ENCODE measurements around the gene TADA3. TPM values are rescaled to one million over a fixed set of nuclear protein-coding genes. Genes with fewer than 3 reads are reported as not detected.
"Not testable (repeated sequence)": the region's sequence is repeated elsewhere in the genome, so short reads cannot be mapped to it uniquely, and the experiment has no call there.

Gene TADA3
- total and polyA plus RNA-seq, 4 donors: 44.9 to 52.0 (median 49.3) TPM

- Histone ChIP-seq H3K36me3 (ENCODE audit: control insufficient read depth in 1 of 2, insufficient read depth in 2 of 2, low read length in 1 of 2) (peaks cover 0 to 3% of the 10 kb centered on the region in 2 donors), H3K27ac (ENCODE audit: low read depth in 1 of 2, low read length in 2 of 2) (no peak overlapping the region), H3K27me3 (ENCODE audit: control insufficient read depth in 1 of 2, insufficient read depth in 2 of 2, low read length in 1 of 2) (no peaks in the 10 kb centered on the region), H3K4me1 (ENCODE audit: control insufficient read depth in 1 of 2, insufficient read depth in 2 of 2, low read length in 2 of 2) (no peaks in the 10 kb centered on the region), H3K4me3 (ENCODE audit: low read length in 2 of 2) (no peak overlapping the region), H3K9me3 (ENCODE audit: control insufficient read depth, low read length) (no peaks in the 10 kb centered on the region)
- 93 to 96% methylated on average over 1 of the region's 1 CpG for WGBS, 2 donors
- intact Hi-C loops (cut with DNase I): no loop called here
- no peak for ATAC-seq (ENCODE audit: low FRiP score)
- DNase-seq: peak in 1 of 2 donors; percentile 23
Observed at GRCh38 chr3:9777694-9778021, 14.6 kb downstream of the TADA3 start.

DNA sequence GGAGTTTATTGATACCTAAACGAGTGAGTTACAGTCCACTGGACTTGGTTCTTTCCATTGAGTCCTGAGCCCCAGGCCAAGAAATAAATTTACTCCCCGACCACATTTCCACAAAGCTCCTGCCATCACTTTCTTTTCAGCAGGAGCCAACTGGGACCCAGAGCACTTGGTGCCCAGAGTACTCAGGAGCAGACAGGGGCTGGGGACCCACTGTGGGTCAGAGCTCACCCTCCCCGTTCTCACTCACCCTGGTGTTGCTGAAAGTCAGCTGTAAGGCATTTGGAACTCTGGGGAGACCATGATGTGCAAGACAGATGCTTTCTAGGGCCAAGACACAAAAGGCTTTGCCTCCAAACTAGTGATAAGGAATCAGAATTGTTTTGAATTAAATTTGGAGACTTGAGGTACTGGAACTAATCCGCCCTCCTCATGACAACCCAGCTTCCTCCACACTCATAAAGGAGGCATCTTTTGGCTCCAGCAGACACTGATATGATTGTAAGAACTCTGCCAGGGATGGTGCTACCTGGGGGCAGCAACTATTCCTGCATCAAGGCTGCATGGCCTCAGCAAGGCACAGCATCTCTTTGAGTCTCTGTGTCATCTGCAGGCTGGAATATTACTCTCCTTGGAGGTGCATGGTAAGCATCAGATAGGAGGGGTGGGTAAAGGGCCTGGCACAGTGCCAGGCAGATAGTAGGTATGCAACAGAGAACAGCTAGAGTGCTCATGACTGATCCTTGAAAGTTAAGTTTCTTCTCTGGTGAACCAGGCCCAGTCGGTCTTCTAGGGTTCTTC is 15.2 kb downstream of the TADA3 start:
- Histone ChIP-seq H3K27me3 (ENCODE audit: control insufficient read depth in 1 of 2, insufficient read depth in 2 of 2, low read length in 1 of 2) (no peaks in the 10 kb centered on the region), H3K9me3 (ENCODE audit: control insufficient read depth, low read length) (no peaks in the 10 kb centered on the region), H3K27ac (ENCODE audit: low read depth in 1 of 2, low read length in 2 of 2) (no peak overlapping the region), H3K4me1 (ENCODE audit: control insufficient read depth in 1 of 2, insufficient read depth in 2 of 2, low read length in 2 of 2) (no peaks in the 10 kb centered on the region), H3K4me3 (ENCODE audit: low read length in 2 of 2) (no peak overlapping the region), H3K36me3 (ENCODE audit: control insufficient read depth in 1 of 2, insufficient read depth in 2 of 2, low read length in 1 of 2) (peaks cover 0 to 3% of the 10 kb centered on the region in 2 donors)
- intact Hi-C loops (cut with DNase I): no loop called here
- ATAC-seq (ENCODE audit: low FRiP score): no peak
- 86 to 90% methylated on average over 5 of the region's 5 CpGs for WGBS, 2 donors
- peak in 1 of 2 donors; percentile 47 for DNase-seq

GRCh38 chr3:9771007-9771406 is 21.3 kb downstream of the TADA3 start:
- H3K4me1 ChIP-seq (ENCODE audit: control insufficient read depth in 1 of 2, insufficient read depth in 2 of 2, low read length in 2 of 2); H3K4me3 ChIP-seq (ENCODE audit: low read length in 2 of 2); H3K27ac ChIP-seq (ENCODE audit: low read depth in 1 of 2, low read length in 2 of 2); H3K27me3 ChIP-seq (ENCODE audit: control insufficient read depth in 1 of 2, insufficient read depth in 2 of 2, low read length in 1 of 2); DNase-seq; intact Hi-C loops (cut with DNase I); H3K36me3 ChIP-seq (ENCODE audit: control insufficient read depth in 1 of 2, insufficient read depth in 2 of 2, low read length in 1 of 2); ATAC-seq (ENCODE audit: low FRiP score); H3K9me3 ChIP-seq (ENCODE audit: control insufficient read depth, low read length): not testable (repeated sequence)
- 89 to 91% methylated on average over 2 of the region's 2 CpGs for WGBS, 2 donors

GRCh38 chr3:9770276-9770812 is 21.9 kb downstream of the TADA3 start:
- intact Hi-C loops (cut with DNase I): no loop called here
- DNase-seq: peak; percentile 84 to 95
- H3K9me3 ChIP-seq (ENCODE audit: control insufficient read depth, low read length): no peaks in the 10 kb centered on the region
- peak; percentile 77 for ATAC-seq (ENCODE audit: low FRiP score)
- H3K27ac ChIP-seq (ENCODE audit: low read depth in 1 of 2, low read length in 2 of 2): peak overlapping the region; percentile 48 to 58
- WGBS, 2 donors: 1 to 7% methylated on average over 15 of the region's 15 CpGs
- H3K27me3 ChIP-seq (ENCODE audit: control insufficient read depth in 1 of 2, insufficient read depth in 2 of 2, low read length in 1 of 2): no peaks in the 10 kb centered on the region
- peak overlapping the region; percentile 42 to 53 for H3K4me3 ChIP-seq (ENCODE audit: low read length in 2 of 2)
- H3K4me1 ChIP-seq (ENCODE audit: control insufficient read depth in 1 of 2, insufficient read depth in 2 of 2, low read length in 2 of 2): peaks cover 2 to 4% of the 10 kb centered on the region in 2 donors
- peaks cover 0 to 2% of the 10 kb centered on the region in 2 donors for H3K36me3 ChIP-seq (ENCODE audit: control insufficient read depth in 1 of 2, insufficient read depth in 2 of 2, low read length in 1 of 2)

- DNase-seq: peak; percentile 91 to 96
- Histone ChIP-seq H3K27ac (ENCODE audit: low read depth in 1 of 2, low read length in 2 of 2) (peak within 1 kb of the TSS; percentile 58 to 70), H3K9me3 (ENCODE audit: control insufficient read depth, low read length) (no peaks in the 10 kb centered on the region), H3K4me3 (ENCODE audit: low read length in 2 of 2) (peak within 1 kb of the TSS; percentile 42 to 84), H3K27me3 (ENCODE audit: control insufficient read depth in 1 of 2, insufficient read depth in 2 of 2, low read length in 1 of 2) (no peaks in the 10 kb centered on the region), H3K36me3 (ENCODE audit: control insufficient read depth in 1 of 2, insufficient read depth in 2 of 2, low read length in 1 of 2) (peaks cover 0 to 2% of the 10 kb centered on the region in 2 donors), H3K4me1 (ENCODE audit: control insufficient read depth in 1 of 2, insufficient read depth in 2 of 2, low read length in 2 of 2) (peaks cover 2 to 4% of the 10 kb centered on the region in 2 donors)
- 1% methylated on average over 33 to 49 of the region's 49 CpGs for WGBS, 2 donors
- peak; percentile 95 for ATAC-seq (ENCODE audit: low FRiP score)
- intact Hi-C loops (cut with DNase I): no loop called here
Observed at GRCh38 chr3:9769426-9770275, 22.6 kb downstream of the TADA3 start, which contains the start of gene CAMK1. TSS of gene CAMK1 (minus strand) at chr3:9769947. CDS start at chr3:9767749, 2,198 bp downstream.

- peak overlapping the region; percentile 42 to 84 for H3K4me3 ChIP-seq (ENCODE audit: low read length in 2 of 2)
- peak overlapping the region in 1 of 2 donors; percentile 70 for H3K27ac ChIP-seq (ENCODE audit: low read depth in 1 of 2, low read length in 2 of 2)
- no peak for ATAC-seq (ENCODE audit: low FRiP score)
- intact Hi-C loops (cut with DNase I): no loop called here
- H3K36me3 ChIP-seq (ENCODE audit: control insufficient read depth in 1 of 2, insufficient read depth in 2 of 2, low read length in 1 of 2): peaks cover 0 to 2% of the 10 kb centered on the region in 2 donors
- H3K9me3 ChIP-seq (ENCODE audit: control insufficient read depth, low read length): no peaks in the 10 kb centered on the region
- WGBS, 2 donors: 40 to 44% methylated on average over 5 of the region's 5 CpGs
- no peaks in the 10 kb centered on the region for H3K27me3 ChIP-seq (ENCODE audit: control insufficient read depth in 1 of 2, insufficient read depth in 2 of 2, low read length in 1 of 2)
- peaks cover 2 to 4% of the 10 kb centered on the region in 2 donors for H3K4me1 ChIP-seq (ENCODE audit: control insufficient read depth in 1 of 2, insufficient read depth in 2 of 2, low read length in 2 of 2)
- DNase-seq: no peak
Observed at GRCh38 chr3:9769012-9769411, 23.3 kb downstream of the TADA3 start.

GRCh38 chr3:9768141-9768775 is 24.0 kb downstream of the TADA3 start:
- Histone ChIP-seq H3K27me3 (ENCODE audit: control insufficient read depth in 1 of 2, insufficient read depth in 2 of 2, low read length in 1 of 2) (no peaks in the 10 kb centered on the region), H3K9me3 (ENCODE audit: control insufficient read depth, low read length) (no peaks in the 10 kb centered on the region)
- intact Hi-C loops (cut with DNase I): no loop called here

GRCh38 chr3:9767418-9767817 is 24.9 kb downstream of the TADA3 start:
- intact Hi-C loops (cut with DNase I): no loop called here
- Histone ChIP-seq H3K4me1 (ENCODE audit: control insufficient read depth in 1 of 2, insufficient read depth in 2 of 2, low read length in 2 of 2) (peaks cover 2 to 4% of the 10 kb centered on the region in 2 donors), H3K9me3 (ENCODE audit: control insufficient read depth, low read length) (no peaks in the 10 kb centered on the region), H3K4me3 (ENCODE audit: low read length in 2 of 2) (no peak overlapping the region), H3K36me3 (ENCODE audit: control insufficient read depth in 1 of 2, insufficient read depth in 2 of 2, low read length in 1 of 2) (peaks cover 0 to 2% of the 10 kb centered on the region in 2 donors), H3K27me3 (ENCODE audit: control insufficient read depth in 1 of 2, insufficient read depth in 2 of 2, low read length in 1 of 2) (no peaks in the 10 kb centered on the region), H3K27ac (ENCODE audit: low read depth in 1 of 2, low read length in 2 of 2) (no peak overlapping the region)
- 62 to 70% methylated on average over 7 of the region's 7 CpGs for WGBS, 2 donors
- ATAC-seq (ENCODE audit: low FRiP score): no peak
- no peak for DNase-seq

More at GRCh38 chr3:9768141-9768775, 24.0 kb downstream of the TADA3 start:
- DNase-seq: no peak
- peaks cover 2 to 4% of the 10 kb centered on the region in 2 donors for H3K4me1 ChIP-seq (ENCODE audit: control insufficient read depth in 1 of 2, insufficient read depth in 2 of 2, low read length in 2 of 2)
- H3K36me3 ChIP-seq (ENCODE audit: control insufficient read depth in 1 of 2, insufficient read depth in 2 of 2, low read length in 1 of 2): peaks cover 0 to 2% of the 10 kb centered on the region in 2 donors
- 42 to 47% methylated on average over 6 of the region's 6 CpGs for WGBS, 2 donors
- no peak overlapping the region for H3K4me3 ChIP-seq (ENCODE audit: low read length in 2 of 2)
- H3K27ac ChIP-seq (ENCODE audit: low read depth in 1 of 2, low read length in 2 of 2): peak overlapping the region in 1 of 2 donors; percentile 37
- no peak for ATAC-seq (ENCODE audit: low FRiP score)

All from aorta (tissue), 5 donors.